ENCODE results near the gene NECTIN1. TPM values are rescaled to one million over a fixed set of nuclear protein-coding genes. Genes with fewer than 3 reads are reported as not detected.
A peak's percentile ranks its signal among the peaks of the same experiment; 100 is the strongest.

The NECTIN1 gene
- total and polyA plus RNA-seq, 2 of the 13 experiments (the other 11 are each of a cell fraction or from before 2014, with no cell fraction given) = 3.9 to 7.3 TPM

DNA sequence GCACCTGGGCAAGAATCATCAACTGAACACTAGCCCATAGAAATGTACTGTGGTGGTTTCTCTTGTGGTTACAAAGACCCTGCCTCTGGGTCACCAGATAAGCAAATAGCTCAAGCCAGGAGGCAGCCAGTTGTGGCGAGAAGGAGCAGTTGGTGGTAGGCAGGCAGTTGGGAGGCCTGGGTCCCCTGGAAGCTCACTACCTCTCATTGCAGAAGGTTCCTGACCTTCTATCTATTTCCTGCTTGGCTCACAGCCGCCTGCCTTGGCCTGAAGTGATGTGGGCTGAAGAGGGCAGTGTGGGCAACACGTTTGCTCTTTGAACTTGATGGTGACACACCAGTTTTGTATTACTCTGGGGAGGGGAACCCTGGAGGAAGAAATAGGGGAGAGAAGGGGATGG lies 34.7 kb downstream of the NECTIN1 start (continued):
- TF ChIP-seq, protein P1, sequence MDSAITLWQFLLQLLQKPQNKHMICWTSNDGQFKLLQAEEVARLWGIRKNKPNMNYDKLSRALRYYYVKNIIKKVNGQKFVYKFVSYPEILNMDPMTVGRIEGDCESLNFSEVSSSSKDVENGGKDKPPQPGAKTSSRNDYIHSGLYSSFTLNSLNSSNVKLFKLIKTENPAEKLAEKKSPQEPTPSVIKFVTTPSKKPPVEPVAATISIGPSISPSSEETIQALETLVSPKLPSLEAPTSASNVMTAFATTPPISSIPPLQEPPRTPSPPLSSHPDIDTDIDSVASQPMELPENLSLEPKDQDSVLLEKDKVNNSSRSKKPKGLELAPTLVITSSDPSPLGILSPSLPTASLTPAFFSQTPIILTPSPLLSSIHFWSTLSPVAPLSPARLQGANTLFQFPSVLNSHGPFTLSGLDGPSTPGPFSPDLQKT (CRISPR knock-in tag; IDR thresholded peaks at IDR 0.05; ENCODE audit: borderline replicate concordance) = no peak
- TF ChIP-seq MTA1 (CRISPR knock-in tag; IDR thresholded peaks at IDR 0.05; ENCODE audit: borderline replicate concordance) (no peak), DNMT1 (CRISPR knock-in tag; IDR thresholded peaks at IDR 0.05) (no peak), ZNF713 (CRISPR knock-in tag; IDR thresholded peaks at IDR 0.05) (no peak), RFXAP (CRISPR knock-in tag; IDR thresholded peaks at IDR 0.05; ENCODE audit: borderline replicate concordance) (no peak), ZNF660 (CRISPR knock-in tag; IDR thresholded peaks at IDR 0.05; ENCODE audit: borderline replicate concordance, low read depth) (no peak), ZNF235 (CRISPR knock-in tag; IDR thresholded peaks at IDR 0.05; ENCODE audit: borderline replicate concordance) (no peak), SYNCRIP (IDR thresholded peaks at IDR 0.05; ENCODE audit: insufficient read depth, low read depth, low read length) (no peak), XRCC5 (optimal IDR thresholded peaks at IDR 0.05; ENCODE audit: low read length) (peak; percentile 75), KLF15 (CRISPR knock-in tag; IDR thresholded peaks at IDR 0.05; ENCODE audit: borderline replicate concordance) (no peak), ZZZ3 (CRISPR knock-in tag; IDR thresholded peaks at IDR 0.05; ENCODE audit: borderline replicate concordance) (no peak), FOXA3 (CRISPR knock-in tag; IDR thresholded peaks at IDR 0.05) (0 out of 2 replicates have a peak, but pooled peaks have one; percentile 15), ZEB1 (IDR thresholded peaks at IDR 0.05; ENCODE audit: insufficient replicate concordance, low read depth) (no peak), NFIB (CRISPR knock-in tag; IDR thresholded peaks at IDR 0.05; ENCODE audit: borderline replicate concordance) (no peak), KAT7 (CRISPR knock-in tag; IDR thresholded peaks at IDR 0.05; ENCODE audit: borderline replicate concordance) (no peak), ARID2 (CRISPR knock-in tag; IDR thresholded peaks at IDR 0.05; ENCODE audit: borderline replicate concordance) (no peak), NPAS2 (CRISPR knock-in tag; IDR thresholded peaks at IDR 0.05; ENCODE audit: borderline replicate concordance) (no peak), NRL (CRISPR knock-in tag; IDR thresholded peaks at IDR 0.05; ENCODE audit: borderline replicate concordance) (no peak), EEA1 (CRISPR knock-in tag; IDR thresholded peaks at IDR 0.05; ENCODE audit: borderline replicate concordance) (no peak), SAFB2 (CRISPR knock-in tag; IDR thresholded peaks at IDR 0.05; ENCODE audit: borderline replicate concordance, low read depth) (no peak), PHF8 (CRISPR knock-in tag; IDR thresholded peaks at IDR 0.05) (no peak), ZNF30 (CRISPR knock-in tag; IDR thresholded peaks at IDR 0.05) (no peak)
- TF ChIP-seq, protein P2, sequence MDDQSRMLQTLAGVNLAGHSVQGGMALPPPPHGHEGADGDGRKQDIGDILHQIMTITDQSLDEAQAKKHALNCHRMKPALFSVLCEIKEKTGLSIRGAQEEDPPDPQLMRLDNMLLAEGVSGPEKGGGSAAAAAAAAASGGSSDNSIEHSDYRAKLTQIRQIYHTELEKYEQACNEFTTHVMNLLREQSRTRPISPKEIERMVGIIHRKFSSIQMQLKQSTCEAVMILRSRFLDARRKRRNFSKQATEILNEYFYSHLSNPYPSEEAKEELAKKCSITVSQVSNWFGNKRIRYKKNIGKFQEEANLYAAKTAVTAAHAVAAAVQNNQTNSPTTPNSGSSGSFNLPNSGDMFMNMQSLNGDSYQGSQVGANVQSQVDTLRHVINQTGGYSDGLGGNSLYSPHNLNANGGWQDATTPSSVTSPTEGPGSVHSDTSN (CRISPR knock-in tag; IDR thresholded peaks at IDR 0.05; ENCODE audit: borderline replicate concordance) = no peak
- TF ChIP-seq, protein P3, sequence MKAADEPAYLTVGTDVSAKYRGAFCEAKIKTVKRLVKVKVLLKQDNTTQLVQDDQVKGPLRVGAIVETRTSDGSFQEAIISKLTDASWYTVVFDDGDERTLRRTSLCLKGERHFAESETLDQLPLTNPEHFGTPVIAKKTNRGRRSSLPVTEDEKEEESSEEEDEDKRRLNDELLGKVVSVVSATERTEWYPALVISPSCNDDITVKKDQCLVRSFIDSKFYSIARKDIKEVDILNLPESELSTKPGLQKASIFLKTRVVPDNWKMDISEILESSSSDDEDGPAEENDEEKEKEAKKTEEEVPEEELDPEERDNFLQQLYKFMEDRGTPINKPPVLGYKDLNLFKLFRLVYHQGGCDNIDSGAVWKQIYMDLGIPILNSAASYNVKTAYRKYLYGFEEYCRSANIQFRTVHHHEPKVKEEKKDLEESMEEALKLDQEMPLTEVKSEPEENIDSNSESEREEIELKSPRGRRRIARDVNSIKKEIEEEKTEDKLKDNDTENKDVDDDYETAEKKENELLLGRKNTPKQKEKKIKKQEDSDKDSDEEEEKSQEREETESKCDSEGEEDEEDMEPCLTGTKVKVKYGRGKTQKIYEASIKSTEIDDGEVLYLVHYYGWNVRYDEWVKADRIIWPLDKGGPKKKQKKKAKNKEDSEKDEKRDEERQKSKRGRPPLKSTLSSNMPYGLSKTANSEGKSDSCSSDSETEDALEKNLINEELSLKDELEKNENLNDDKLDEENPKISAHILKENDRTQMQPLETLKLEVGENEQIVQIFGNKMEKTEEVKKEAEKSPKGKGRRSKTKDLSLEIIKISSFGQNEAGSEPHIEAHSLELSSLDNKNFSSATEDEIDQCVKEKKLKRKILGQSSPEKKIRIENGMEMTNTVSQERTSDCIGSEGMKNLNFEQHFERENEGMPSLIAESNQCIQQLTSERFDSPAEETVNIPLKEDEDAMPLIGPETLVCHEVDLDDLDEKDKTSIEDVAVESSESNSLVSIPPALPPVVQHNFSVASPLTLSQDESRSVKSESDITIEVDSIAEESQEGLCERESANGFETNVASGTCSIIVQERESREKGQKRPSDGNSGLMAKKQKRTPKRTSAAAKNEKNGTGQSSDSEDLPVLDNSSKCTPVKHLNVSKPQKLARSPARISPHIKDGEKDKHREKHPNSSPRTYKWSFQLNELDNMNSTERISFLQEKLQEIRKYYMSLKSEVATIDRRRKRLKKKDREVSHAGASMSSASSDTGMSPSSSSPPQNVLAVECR (CRISPR knock-in tag; IDR thresholded peaks at IDR 0.05; ENCODE audit: borderline replicate concordance) = no peak
- TF ChIP-seq, protein P4, sequence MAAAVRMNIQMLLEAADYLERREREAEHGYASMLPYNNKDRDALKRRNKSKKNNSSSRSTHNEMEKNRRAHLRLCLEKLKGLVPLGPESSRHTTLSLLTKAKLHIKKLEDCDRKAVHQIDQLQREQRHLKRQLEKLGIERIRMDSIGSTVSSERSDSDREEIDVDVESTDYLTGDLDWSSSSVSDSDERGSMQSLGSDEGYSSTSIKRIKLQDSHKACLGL (CRISPR knock-in tag; IDR thresholded peaks at IDR 0.05) = no peak

Measured in HepG2 (cell line).